ENCODE data around the gene TLCD3A.

GRCh38 chr17:784143-784542 is 51.7 kb downstream of the TLCD3A start:
- no peak for TF ChIP-seq CTCF (IDR thresholded peaks at IDR 0.05)
- TF ChIP-seq POLR2A (IDR thresholded peaks at IDR 0.05): no peak

Data from thyroid gland (tissue), 4 donors.